HG03045 (cell line): ENCODE data around the gene GTF2IRD1.
"Not testable (repeated sequence)": the region's sequence is repeated elsewhere in the genome, so short reads cannot be mapped to it uniquely, and the experiment has no call there.

Source experiments
- ATAC-seq: cut with Tn5 transposase; IDR thresholded peaks from one replicate; pipeline ENCODE4 v1.9.1; 2021; ENCODE audit warnings: mild to moderate bottlenecking, moderate library complexity; ENCODE audit not compliant: unreplicated experiment

GTF2IRD1 gene

GRCh38 chr7:74507538-74508319 is 54.0 kb downstream of the GTF2IRD1 start:
- no peak for ATAC-seq

- not testable (repeated sequence) for ATAC-seq
Observed at GRCh38 chr7:74509453-74509852, 55.7 kb downstream of the GTF2IRD1 start.

GRCh38 chr7:74511345-74511744 is 57.6 kb downstream of the GTF2IRD1 start:
- ATAC-seq = no peak

GRCh38 chr7:74512762-74513161 is 59.1 kb downstream of the GTF2IRD1 start:
- ATAC-seq = no peak

GRCh38 chr7:74514131-74514591 is 60.5 kb downstream of the GTF2IRD1 start:
- no peak for ATAC-seq

- ATAC-seq = no peak
Observed at GRCh38 chr7:74515276-74515675, 61.6 kb downstream of the GTF2IRD1 start.

GRCh38 chr7:74516214-74516613 is 62.5 kb downstream of the GTF2IRD1 start:
- no peak for ATAC-seq

GRCh38 chr7:74518041-74518440 is 64.3 kb downstream of the GTF2IRD1 start:
- no peak for ATAC-seq

- no peak for ATAC-seq
Observed at GRCh38 chr7:74518654-74519053, 64.9 kb downstream of the GTF2IRD1 start.

- no peak for ATAC-seq
Observed at GRCh38 chr7:74519395-74519794, 65.7 kb downstream of the GTF2IRD1 start.

- ATAC-seq = no peak
Observed at GRCh38 chr7:74521855-74522254, 68.1 kb downstream of the GTF2IRD1 start.

GRCh38 chr7:74522281-74522905 is 68.7 kb downstream of the GTF2IRD1 start:
- ATAC-seq = no peak

- no peak for ATAC-seq
Observed at GRCh38 chr7:74523015-74523414, 69.3 kb downstream of the GTF2IRD1 start.

- ATAC-seq = no peak
Observed at GRCh38 chr7:74525140-74525539, 71.4 kb downstream of the GTF2IRD1 start.

GRCh38 chr7:74525881-74526280 is 72.2 kb downstream of the GTF2IRD1 start:
- ATAC-seq = no peak

GRCh38 chr7:74526780-74527179 is 73.1 kb downstream of the GTF2IRD1 start:
- no peak for ATAC-seq

- no peak for ATAC-seq
Observed at GRCh38 chr7:74527842-74528241, 74.1 kb downstream of the GTF2IRD1 start.

- not testable (repeated sequence) for ATAC-seq
Observed at GRCh38 chr7:74528773-74529172, 75.1 kb downstream of the GTF2IRD1 start.

GRCh38 chr7:74535951-74536356 is 82.2 kb downstream of the GTF2IRD1 start:
- no peak for ATAC-seq

GRCh38 chr7:74541937-74542336 is 88.2 kb downstream of the GTF2IRD1 start:
- not testable (repeated sequence) for ATAC-seq

- ATAC-seq = no peak
Observed at GRCh38 chr7:74542558-74543117, 88.9 kb downstream of the GTF2IRD1 start.
